IMR-90 (cell line): ENCODE results near the gene EPSTI1. TPM values are rescaled to one million over a fixed set of nuclear protein-coding genes. Genes with fewer than 3 reads are reported as not detected.

Source experiments
- ATAC-seq: fragments of 200-7000 bp; cut with Tn5 transposase; 2 replicates; pipeline ENCODE4 v1.9.1; 2020; ENCODE audit warnings: low read depth, mild to moderate bottlenecking, moderate library complexity
- BruUV-seq: library from RNA; stranded (reverse); fragments of 400-500 nt; replicated peaks from 2 replicates; lab custom pipeline; 2021; lab: Mats Ljungman, UMichigan
- CTCF ChIA-PET: fragments of 300-600 bp; formaldehyde crosslinking; extraction: SDS; loops from one replicate; lab custom pipeline; 2021; ENCODE audit warnings: antibody characterized with exemption; lab: Yijun Ruan, JAX
- POLR2A ChIA-PET: fragments of 300-600 bp; sonication (Branson Sonifier 250); formaldehyde crosslinking; loops from one replicate; lab custom pipeline; 2022; ENCODE audit warnings: antibody characterized with exemption; ENCODE audit not compliant: unreplicated experiment; lab: Charles Lee
- DNase-seq: peaks from one replicate; pipeline ENCODE4 v3.0.0; 2013
- H2AFZ ChIP-seq: replicated peaks from 2 replicates; pipeline ENCODE3; 2013; ENCODE audit warnings: low read length, mild to moderate bottlenecking; ENCODE audit not compliant: poor library complexity
- H2AK5ac ChIP-seq: 2 replicates; pipeline ENCODE4 v1.6.1; 2013; ENCODE audit warnings: low read depth, low read length, inconsistent platforms
- H2AK9ac ChIP-seq: replicated peaks from 2 replicates; pipeline ENCODE3; 2013; ENCODE audit warnings: mild to moderate bottlenecking, low read depth, low read length, moderate library complexity; ENCODE audit not compliant: poor library complexity
- H2BK120ac ChIP-seq: 2 replicates; pipeline ENCODE4 v1.6.1; 2013; ENCODE audit warnings: low read depth, low read length, inconsistent platforms
- H2BK15ac ChIP-seq: 3 replicates; pipeline ENCODE4 v1.6.1; 2013; ENCODE audit warnings: low read depth, low read length, inconsistent platforms
- H2BK20ac ChIP-seq: 2 replicates; pipeline ENCODE4 v1.6.1; 2013; ENCODE audit warnings: low read depth, mild to moderate bottlenecking, inconsistent platforms, low read length, moderate library complexity
- H2BK5ac ChIP-seq: 2 replicates; pipeline ENCODE4 v1.6.1; 2013; ENCODE audit warnings: mild to moderate bottlenecking, low read depth, low read length, inconsistent platforms; ENCODE audit not compliant: poor library complexity, severe bottlenecking
- H3K14ac ChIP-seq: replicated peaks from 2 replicates; pipeline ENCODE4 v1.6.1; 2013; ENCODE audit warnings: low read depth, low read length, inconsistent platforms
- H3K18ac ChIP-seq: 2 replicates; pipeline ENCODE4 v1.6.1; 2013; ENCODE audit warnings: low read depth, low read length, control low read depth
- H3K23ac ChIP-seq: 2 replicates; pipeline ENCODE4 v1.6.1; 2013; ENCODE audit warnings: low read depth, low read length, inconsistent platforms
- H3K27ac ChIP-seq: 2 replicates; pipeline ENCODE4 v1.5.1; 2013; ENCODE audit warnings: mild to moderate bottlenecking, control low read depth, low read length; ENCODE audit not compliant: insufficient read depth
- H3K27me3 ChIP-seq: 2 replicates; pipeline ENCODE4 v1.6.1; 2013; ENCODE audit warnings: low read length; ENCODE audit not compliant: control insufficient read depth, insufficient read depth
- H3K36me3 ChIP-seq: 2 replicates; pipeline ENCODE4 v1.6.1; 2013; ENCODE audit warnings: low read length, mixed read lengths; ENCODE audit not compliant: control insufficient read depth, insufficient read depth
- H3K4ac ChIP-seq: 2 replicates; pipeline ENCODE4 v1.6.1; 2013; ENCODE audit warnings: low read depth, low read length, inconsistent platforms
- H3K4me1 ChIP-seq: 2 replicates; pipeline ENCODE4 v1.6.1; 2013; ENCODE audit warnings: low read length, mixed read lengths; ENCODE audit not compliant: control insufficient read depth, insufficient read depth
- H3K4me2 ChIP-seq: 2 replicates; pipeline ENCODE4 v1.6.1; 2013; ENCODE audit warnings: low read depth, mild to moderate bottlenecking, control low read depth, low read length, moderate library complexity
- H3K4me3 ChIP-seq: 2 replicates; pipeline ENCODE4 v1.5.1; 2013; ENCODE audit warnings: low read depth, mild to moderate bottlenecking, control low read depth, low read length, moderate library complexity; ENCODE audit not compliant: insufficient read depth
- H3K56ac ChIP-seq: 2 replicates; pipeline ENCODE4 v1.6.1; 2013; ENCODE audit warnings: low read length, inconsistent platforms; ENCODE audit not compliant: insufficient read depth; ENCODE audit errors: extremely low read depth
- H3K79me1 ChIP-seq, 2 experiments: 2 replicates each; pipeline ENCODE4 v1.6.1; 2013; ENCODE audit warnings: low read length in 2 of 2, inconsistent platforms in 1 of 2, low read depth in 1 of 2
- H3K9ac ChIP-seq: 2 replicates; pipeline ENCODE4 v1.6.1; 2013; ENCODE audit warnings: low read depth, low read length, control low read depth
- H3K9me1 ChIP-seq: 2 replicates; pipeline ENCODE4 v1.6.1; 2013; ENCODE audit warnings: low read length, inconsistent platforms; ENCODE audit not compliant: insufficient read depth
- H3K9me3 ChIP-seq: 2 replicates; pipeline ENCODE4 v1.6.1; 2013; ENCODE audit warnings: low read length; ENCODE audit not compliant: control insufficient read depth, insufficient read depth
- H4K20me1 ChIP-seq: 2 replicates; pipeline ENCODE4 v1.6.1; 2013; ENCODE audit warnings: low read length, inconsistent platforms; ENCODE audit not compliant: insufficient read depth
- H4K5ac ChIP-seq: 2 replicates; pipeline ENCODE4 v1.6.1; 2013; ENCODE audit warnings: mild to moderate bottlenecking, low read depth, low read length, control low read depth
- H4K8ac ChIP-seq, 2 experiments: 2 replicates each; pipeline ENCODE4 v1.6.1; 2013; ENCODE audit warnings: low read depth in 2 of 2, low read length in 2 of 2, control low read depth in 1 of 2, inconsistent platforms in 1 of 2
- H4K91ac ChIP-seq: 2 replicates; pipeline ENCODE4 v1.6.1; 2013; ENCODE audit warnings: low read depth, low read length, inconsistent platforms; ENCODE audit not compliant: insufficient read depth
- CEBPB ChIP-seq: IDR thresholded peaks from 2 replicates; pipeline ENCODE4 v1.6.1; 2012; ENCODE audit warnings: low read depth, low read length, improper control_type of control experiment
- CHD1 ChIP-seq: IDR thresholded peaks from 2 replicates; pipeline ENCODE4 v1.6.1; 2012; ENCODE audit warnings: low read depth, low read length, improper control_type of control experiment
- CTCF ChIP-seq: conservative IDR thresholded peaks from 2 replicates; pipeline ENCODE4 v1.5.1; 2012; ENCODE audit warnings: mild to moderate bottlenecking, low read depth, low read length, improper control_type of control experiment
- MAFK ChIP-seq: IDR thresholded peaks from 2 replicates; pipeline ENCODE4 v1.6.1; 2012; ENCODE audit warnings: low read depth, low read length, improper control_type of control experiment
- NFE2L2 ChIP-seq: fragments of 150-350 bp; IDR thresholded peaks from 2 replicates; pipeline ENCODE4 v1.6.1; 2016; ENCODE audit warnings: low read depth, mild to moderate bottlenecking, low read length
- RAD21 ChIP-seq: IDR thresholded peaks from 2 replicates; pipeline ENCODE4 v1.6.1; 2012; ENCODE audit warnings: low read length, improper control_type of control experiment
- WGBS, 2 experiments: methylation state at CpG; one replicate each; pipeline versions ENCODE4 v1.1.5 to v1.1.7; 2013; ENCODE audit warnings: missing lambda C conversion rate in 2 of 2; ENCODE audit not compliant: insufficient read length in 1 of 2; ENCODE audit errors: extremely low coverage in 2 of 2; 5-methylcytosine and 5-hydroxymethylcytosine counted together
- dilution Hi-C: fragments of 300-500 bp; cut with HindIII; formaldehyde crosslinking; loops from one replicate; pipeline ENCODE4 v1.14.3; 2018; ENCODE audit warnings: low sequenced_read_pairs; ENCODE audit not compliant: unreplicated experiment
- in situ Hi-C: fragments of 300-500 bp; cut with MboI; formaldehyde crosslinking; loops from 3 replicates; pipeline ENCODE4 v1.14.3; 2019; ENCODE audit warnings: low sequenced_read_pairs, inconsistent platforms, mixed read lengths
- intact Hi-C: fragments of 100-400 bp; cut with micrococcal nuclease; formaldehyde crosslinking; loops from 2 replicates; pipeline ENCODE4 v1.10.0; 2022
- polyA plus RNA-seq, 3 experiments: library from polyadenylated mRNA; depleted of rRNA; stranded (reverse); fragments of >200 nt; gene quantifications; 2 replicates each; pipeline ENCODE4 v1.2.3, GENCODE V29; 2012; ENCODE audit warnings: low replicate concordance in 1 of 3
- total RNA-seq: library from RNA; depleted of rRNA; stranded (reverse); fragments of >200 nt; gene quantifications from 2 replicates; pipeline ENCODE4 v1.2.3, GENCODE V29; 2012

EPSTI1 gene
- total and polyA plus RNA-seq, 2 of the 4 experiments (the other 2 are of a cell fraction): 0.90 to 1.6 TPM

GRCh38 chr13:42878721-42879120 lies 113.3 kb downstream of the EPSTI1 start:
- 100% methylated on average over 1 of the region's 3 CpGs; no CpG with 5 or more reads in 1 of the 2 experiments for WGBS, 2 experiments
- peaks cover 4% of the 10 kb centered on the region; the same call in 1 of the 2 replicates for H3K9me3 ChIP-seq
- H3K4me1 ChIP-seq: no peaks in the 10 kb centered on the region; the same call in 1 of the 2 replicates
- no peak overlapping the region for H3K27ac ChIP-seq
- no peak overlapping the region for H4K5ac ChIP-seq
- no peak overlapping the region for H3K14ac ChIP-seq
- no peak overlapping the region for H4K8ac ChIP-seq
- H3K18ac ChIP-seq: no peak overlapping the region
- no peak overlapping the region for H2BK120ac ChIP-seq
- no peak overlapping the region for H2AFZ ChIP-seq
- H2BK5ac ChIP-seq: no peak overlapping the region
- dilution Hi-C loops (no loop called here), in situ Hi-C loops (no loop called here), intact Hi-C loops (no loop called here)
- no peak overlapping the region for H3K4me2 ChIP-seq
- peaks cover 1% of the 10 kb centered on the region for H3K27me3 ChIP-seq
- H2BK15ac ChIP-seq: no peak overlapping the region
- no peak overlapping the region for H4K91ac ChIP-seq
- ATAC-seq (no peak), DNase-seq (no peak)
- H3K4ac ChIP-seq: no peak overlapping the region
- H2BK20ac ChIP-seq: no peak overlapping the region
- BruUV-seq: no TSS peak
- H3K56ac ChIP-seq: no peak overlapping the region
- POLR2A ChIA-PET: no interaction called here
- no peak overlapping the region for H2AK5ac ChIP-seq
- TF ChIP-seq CTCF (no peak), CHD1 (no peak), CEBPB (no peak), MAFK (no peak), RAD21 (no peak), NFE2L2 (no peak)
- no peak overlapping the region for H3K4me3 ChIP-seq
- H3K9me1 ChIP-seq: no peaks in the 10 kb centered on the region
- no peaks in the 10 kb centered on the region for H3K79me1 ChIP-seq
- no peak overlapping the region for H3K9ac ChIP-seq
- H3K36me3 ChIP-seq: no peaks in the 10 kb centered on the region
- H2AK9ac ChIP-seq: no peak overlapping the region
- H4K20me1 ChIP-seq: no peaks in the 10 kb centered on the region
- H3K23ac ChIP-seq: no peak overlapping the region
- CTCF ChIA-PET: no interaction called here
